Measurements from ENCODE around the gene SLC25A14.

DNA sequence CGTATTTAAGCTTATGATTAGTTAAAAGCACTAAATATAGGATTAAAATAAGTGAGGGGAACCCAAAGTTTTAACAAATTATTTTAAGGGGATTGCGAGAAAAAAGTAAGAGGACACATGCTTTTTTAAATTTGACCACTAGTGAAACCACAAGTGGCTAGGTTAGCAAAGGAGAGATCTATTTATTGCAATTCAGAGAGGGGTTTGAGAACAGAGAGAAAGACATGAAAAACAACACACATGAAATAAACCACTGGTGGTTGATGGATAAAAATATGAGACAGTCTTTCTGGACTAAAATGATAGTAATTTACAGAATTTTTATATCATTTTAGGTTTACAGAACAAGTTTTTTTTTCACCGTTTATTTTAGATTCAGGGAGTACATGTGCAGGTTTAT, 11.8 kb downstream of the SLC25A14 start:
- no peak for TF ChIP-seq EP300 (IDR thresholded peaks at IDR 0.05)
- no peak for TF ChIP-seq CTCF (IDR thresholded peaks at IDR 0.05)
- no peak for TF ChIP-seq POLR2AphosphoS5 (IDR thresholded peaks at IDR 0.05)

All from gastroesophageal sphincter (tissue), 3 donors.